ENCODE results near the gene HSDL2.
"Not testable (repeated sequence)": the region's sequence is repeated elsewhere in the genome, so short reads cannot be mapped to it uniquely, and the experiment has no call there.

HSDL2 gene

DNA sequence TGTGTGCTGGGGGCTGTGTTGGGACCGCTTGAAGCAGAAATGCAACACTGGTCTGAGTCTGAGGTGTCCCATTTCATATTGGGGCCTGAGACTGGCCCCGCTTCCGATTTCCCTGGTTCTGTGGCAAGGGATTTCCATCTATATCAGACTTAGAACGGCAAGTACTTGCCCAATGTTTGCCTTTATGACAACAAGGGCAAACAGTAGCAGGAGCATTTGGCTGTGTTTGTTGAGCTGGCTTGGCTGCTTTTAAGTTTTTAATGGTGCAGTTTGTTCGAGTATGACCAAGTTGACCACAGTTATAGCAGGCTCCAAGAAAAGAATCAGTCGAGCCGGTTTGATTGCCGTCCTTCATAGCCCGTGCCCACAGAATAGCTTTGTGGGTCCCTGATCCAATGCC lies 17.0 kb downstream of the HSDL2 start:
- DNase-seq (ENCODE audit: low read depth in 2 of 2), result no peak

DNA sequence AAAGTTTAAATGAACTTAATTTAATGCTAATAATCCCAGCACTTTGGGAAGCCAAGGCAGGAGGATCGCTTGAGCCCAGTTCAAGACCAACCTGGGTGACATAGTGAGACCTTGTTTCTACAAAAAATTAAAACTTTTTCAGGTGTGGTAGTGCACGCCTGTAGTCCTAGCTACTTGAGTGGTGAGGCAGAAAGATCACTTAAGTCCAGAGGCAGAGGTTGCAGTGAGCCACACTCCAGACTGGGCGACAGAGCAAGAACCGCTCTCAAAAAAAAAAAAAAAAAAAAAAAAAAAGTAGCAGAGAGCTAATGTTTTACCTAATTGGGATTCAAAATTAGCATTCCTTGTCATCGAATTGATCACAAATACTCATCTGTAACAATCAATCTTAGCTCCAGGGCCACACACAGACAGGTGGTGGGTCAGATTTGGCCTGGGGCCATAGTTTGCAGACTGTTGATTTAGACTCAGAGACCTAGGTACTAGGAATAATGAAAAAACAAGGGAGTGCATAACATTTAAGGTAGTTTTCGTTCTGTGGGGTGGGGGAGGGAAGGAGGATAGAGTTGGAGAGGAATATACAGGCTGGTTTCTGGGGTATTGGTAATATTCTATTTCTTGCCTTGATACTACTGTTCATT lies 21.4 kb downstream of the HSDL2 start:
- no peak for DNase-seq (ENCODE audit: low read depth in 2 of 2)

DNA sequence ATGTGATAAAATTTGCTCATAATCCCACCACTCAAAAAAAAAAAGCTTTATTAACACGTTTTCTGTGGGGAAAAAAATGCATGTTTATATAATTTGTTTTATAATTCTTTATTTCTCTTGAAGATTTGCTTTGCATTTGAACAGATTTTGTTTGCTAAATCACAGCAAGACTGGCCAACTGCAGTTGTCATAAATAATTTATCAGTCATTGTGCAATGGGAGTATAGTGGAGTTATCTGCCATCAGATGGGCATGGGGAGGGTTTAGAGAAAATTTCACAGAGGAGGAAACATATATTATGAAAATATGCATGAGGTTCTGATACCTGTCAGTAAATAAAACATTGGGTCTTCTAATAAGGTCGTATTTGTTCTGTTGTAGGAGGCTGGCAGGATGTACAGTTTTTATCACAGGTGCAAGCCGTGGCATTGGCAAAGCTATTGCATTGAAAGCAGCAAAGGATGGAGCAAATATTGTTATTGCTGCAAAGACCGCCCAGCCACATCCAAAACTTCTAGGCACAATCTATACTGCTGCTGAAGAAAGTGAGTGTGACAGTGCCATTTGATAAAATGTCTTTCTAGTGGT lies 23.8 kb downstream of the HSDL2 start:
- no peak for DNase-seq (ENCODE audit: low read depth in 2 of 2)

DNA sequence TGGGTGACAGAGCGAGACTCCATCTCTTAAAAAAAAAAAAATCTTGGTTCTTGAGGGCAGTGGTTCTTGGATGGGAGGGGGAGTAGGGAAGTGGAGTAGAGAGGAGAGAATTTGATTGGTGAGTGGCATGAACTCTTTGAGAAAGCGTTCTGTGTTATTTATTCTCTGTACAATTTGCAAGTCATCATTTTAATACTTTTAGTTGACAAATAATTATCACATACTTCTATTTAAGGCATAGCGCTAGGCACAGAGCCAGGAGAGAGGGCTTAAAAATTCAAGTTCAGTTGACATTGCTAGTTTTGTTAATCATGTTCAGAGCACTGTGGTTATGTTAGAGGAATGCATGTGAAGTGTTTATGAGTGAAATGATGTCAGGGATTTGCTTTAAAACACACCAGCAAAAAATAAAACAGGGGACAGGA lies 24.6 kb downstream of the HSDL2 start:
- DNase-seq (ENCODE audit: low read depth in 2 of 2), result peak; percentile 53 to 55

DNA sequence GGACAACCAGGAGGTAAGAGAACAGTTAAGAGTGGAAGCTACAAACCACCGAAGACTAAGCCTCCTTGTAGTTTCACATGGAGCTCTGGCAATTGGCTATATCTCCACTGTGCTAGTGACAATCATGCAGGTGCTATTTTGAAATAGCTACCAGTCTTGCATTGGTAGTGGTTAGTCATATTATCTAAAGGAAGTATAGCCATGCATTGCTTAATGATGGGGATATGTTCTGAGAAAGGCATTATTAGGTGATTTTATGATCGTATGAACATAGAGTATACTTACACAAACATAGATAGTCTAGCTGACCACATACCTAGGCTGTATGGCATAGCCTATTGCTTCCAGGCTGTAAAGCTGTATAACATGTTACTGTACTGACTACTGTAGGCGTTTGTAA lies 28.4 kb downstream of the HSDL2 start:
- no peak for DNase-seq (ENCODE audit: low read depth in 2 of 2)

DNA sequence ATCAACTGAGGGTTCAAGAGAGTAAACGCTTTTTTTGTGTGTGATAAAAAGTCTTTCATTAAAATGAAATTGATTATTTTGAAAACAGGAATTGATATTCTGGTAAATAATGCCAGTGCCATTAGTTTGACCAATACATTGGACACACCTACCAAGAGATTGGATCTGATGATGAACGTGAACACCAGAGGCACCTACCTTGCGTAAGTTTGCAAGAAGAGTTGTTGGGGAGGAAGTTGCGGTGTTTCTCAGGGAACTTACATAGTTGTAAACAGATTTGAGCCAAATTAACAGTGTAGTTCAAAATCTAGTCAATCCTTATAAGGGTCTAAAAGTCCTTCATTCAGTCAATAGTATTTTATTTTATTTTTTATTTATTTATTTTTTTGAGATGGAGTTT lies 28.9 kb downstream of the HSDL2 start:
- no peak for DNase-seq (ENCODE audit: low read depth in 2 of 2)

DNA sequence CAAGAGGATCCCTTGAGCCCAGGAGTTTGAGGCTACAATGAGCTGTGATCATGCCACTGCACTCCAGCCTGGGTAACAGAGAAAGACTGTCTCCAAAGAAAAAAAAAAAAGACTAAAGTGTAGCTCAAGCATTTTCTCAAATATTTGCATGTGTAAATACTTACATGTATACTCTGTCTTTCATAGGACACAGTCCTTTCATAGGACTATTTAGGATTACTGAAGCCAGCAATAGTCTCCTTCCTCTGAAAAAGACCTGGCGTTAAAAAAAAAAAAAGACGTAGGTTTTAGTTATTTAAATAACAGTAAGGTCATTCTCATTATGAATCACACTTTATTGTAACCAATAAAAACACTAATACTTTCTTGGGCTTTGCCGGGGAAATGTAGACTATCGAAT lies 29.9 kb downstream of the HSDL2 start:
- no peak for DNase-seq (ENCODE audit: low read depth in 2 of 2)

DNA sequence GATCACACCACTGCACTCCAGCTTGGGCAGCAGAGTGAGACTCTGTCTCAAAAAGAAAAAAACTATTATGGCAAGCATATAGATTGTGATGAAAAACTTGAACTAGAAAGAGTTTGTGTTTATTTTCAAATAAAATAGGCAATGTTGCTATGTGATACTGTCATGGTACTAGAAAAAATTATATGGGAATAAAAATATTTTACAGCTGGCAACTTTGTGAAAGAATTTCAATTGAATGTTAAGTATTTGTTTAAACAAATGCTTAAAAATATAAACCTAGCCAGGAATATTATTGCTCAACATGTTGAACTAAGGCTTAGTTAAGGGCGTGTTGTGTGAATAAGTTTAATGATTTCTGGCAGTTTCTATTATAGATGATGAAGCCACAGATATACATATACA lies 31.7 kb downstream of the HSDL2 start:
- no peak for DNase-seq (ENCODE audit: low read depth in 2 of 2)

DNA sequence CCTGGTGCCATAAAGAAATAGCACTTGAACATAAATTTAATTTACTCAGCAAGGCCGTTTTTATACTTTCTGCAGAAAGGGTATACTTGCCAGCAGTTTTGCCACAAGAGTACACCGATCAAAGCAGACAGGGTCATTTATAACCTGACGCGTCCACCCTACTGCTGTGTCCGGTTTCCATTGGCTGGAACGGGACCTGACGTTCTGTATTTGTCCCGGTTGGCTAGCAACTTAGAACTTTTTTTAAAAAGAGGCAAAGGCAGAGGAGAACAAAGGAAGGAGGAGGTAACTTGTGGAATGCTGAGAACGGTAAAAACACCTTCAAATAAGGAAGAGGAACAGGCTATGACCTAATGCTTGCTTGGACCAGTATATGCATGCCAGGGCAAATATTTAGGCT lies 33.8 kb downstream of the HSDL2 start:
- DNase-seq (ENCODE audit: low read depth in 2 of 2), result not testable (repeated sequence)

DNA sequence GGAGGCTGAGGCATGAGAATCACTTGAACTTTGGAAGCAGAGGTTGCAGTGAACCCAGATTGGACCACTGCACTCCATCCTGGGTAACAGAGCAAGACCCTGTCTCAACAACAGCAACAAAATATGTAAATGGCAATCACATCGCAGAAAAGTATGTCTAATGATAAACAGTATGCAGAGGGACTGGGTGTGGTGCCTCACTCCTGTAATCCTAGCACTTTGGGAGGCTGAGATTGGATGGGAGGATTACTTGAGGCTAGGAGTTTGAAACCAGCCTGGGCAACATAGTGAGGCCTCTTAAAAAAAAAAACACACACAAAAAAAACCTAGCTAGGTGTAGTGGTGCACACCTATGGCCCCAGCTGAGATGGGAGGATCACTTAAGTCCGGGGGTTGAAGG lies 40.3 kb downstream of the HSDL2 start:
- DNase-seq (ENCODE audit: low read depth in 2 of 2), result no peak

DNA sequence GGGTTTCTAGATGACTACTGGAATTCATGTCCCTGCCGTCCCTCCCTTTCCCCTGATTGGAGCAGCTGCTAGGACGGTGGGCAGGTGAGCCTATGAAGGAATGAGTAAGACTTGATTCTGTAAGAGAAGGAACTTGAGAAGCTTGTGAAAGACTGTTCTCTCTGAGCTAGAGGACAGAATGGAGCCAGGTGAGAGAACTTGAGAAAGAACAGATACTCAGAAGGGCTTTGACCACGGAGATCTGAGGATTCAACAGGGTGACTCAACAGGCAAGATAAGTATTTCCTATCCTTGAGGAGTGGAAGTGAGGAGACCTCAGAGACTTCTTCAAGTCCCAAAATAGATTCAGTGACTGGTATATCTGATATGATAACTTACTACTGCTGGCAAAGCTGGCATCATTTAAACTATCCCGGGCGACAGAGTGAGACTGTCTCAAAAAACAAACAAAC lies 41.9 kb downstream of the HSDL2 start:
- no peak for DNase-seq (ENCODE audit: low read depth in 2 of 2)

DNA sequence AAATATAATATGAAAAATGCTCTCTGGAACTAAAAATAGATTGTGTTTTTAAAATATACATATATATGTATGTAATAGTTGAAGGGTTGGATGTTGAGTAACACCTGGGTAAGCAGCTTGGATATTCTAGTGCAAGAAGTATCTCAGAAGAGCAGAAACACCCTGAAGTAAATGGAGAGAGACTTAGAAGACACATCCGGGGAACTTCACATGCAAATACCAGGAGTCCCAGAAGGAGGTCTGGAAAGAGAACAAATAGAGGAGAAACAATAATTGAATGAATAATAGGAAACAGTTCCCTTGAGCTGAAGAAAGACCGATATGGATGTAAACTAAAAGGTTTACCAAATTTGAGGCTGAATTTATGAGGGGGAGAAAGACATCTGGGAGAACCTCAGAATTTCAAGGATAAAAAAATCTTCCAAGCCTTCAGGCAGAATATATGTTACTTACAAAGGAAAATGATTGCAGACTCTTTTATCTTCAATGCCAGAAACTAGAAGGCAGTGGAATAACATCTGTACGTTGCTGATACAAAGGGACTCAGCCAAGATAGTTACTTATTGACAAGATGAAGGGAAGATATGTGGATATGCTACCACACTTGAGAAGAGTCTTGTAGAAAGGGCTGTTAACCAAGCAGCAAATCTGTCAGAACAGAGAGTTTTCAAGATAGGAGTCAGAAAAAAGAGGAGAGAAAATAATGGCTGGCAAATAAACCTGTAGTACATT lies 42.7 kb downstream of the HSDL2 start:
- no peak for DNase-seq (ENCODE audit: low read depth in 2 of 2)

DNA sequence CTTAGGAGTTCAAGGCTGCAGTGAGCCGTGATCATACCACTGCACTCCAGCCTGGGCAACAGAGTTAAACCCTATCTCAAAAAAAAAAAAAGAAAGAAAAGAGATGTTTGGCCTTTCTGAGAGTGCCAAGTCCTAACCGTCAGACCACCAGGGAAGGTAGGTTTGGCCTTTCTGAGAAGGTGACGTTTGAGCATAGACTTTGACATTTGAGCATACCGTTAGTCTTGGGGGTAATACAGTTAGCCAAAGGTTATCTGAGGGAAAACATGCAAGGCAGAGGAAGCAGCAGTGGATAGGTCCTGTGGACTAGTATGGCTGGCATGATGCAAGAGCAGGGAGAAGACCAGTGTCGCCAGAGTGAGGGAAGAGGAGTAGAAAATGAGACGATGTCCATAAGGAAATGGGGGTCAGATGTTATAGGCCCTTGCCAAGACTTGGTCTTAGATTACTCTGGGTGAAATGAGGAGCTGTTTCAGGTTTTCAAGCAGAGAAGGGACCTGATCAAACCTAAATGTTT lies 50.2 kb downstream of the HSDL2 start:
- DNase-seq (ENCODE audit: low read depth in 2 of 2), result no peak

DNA sequence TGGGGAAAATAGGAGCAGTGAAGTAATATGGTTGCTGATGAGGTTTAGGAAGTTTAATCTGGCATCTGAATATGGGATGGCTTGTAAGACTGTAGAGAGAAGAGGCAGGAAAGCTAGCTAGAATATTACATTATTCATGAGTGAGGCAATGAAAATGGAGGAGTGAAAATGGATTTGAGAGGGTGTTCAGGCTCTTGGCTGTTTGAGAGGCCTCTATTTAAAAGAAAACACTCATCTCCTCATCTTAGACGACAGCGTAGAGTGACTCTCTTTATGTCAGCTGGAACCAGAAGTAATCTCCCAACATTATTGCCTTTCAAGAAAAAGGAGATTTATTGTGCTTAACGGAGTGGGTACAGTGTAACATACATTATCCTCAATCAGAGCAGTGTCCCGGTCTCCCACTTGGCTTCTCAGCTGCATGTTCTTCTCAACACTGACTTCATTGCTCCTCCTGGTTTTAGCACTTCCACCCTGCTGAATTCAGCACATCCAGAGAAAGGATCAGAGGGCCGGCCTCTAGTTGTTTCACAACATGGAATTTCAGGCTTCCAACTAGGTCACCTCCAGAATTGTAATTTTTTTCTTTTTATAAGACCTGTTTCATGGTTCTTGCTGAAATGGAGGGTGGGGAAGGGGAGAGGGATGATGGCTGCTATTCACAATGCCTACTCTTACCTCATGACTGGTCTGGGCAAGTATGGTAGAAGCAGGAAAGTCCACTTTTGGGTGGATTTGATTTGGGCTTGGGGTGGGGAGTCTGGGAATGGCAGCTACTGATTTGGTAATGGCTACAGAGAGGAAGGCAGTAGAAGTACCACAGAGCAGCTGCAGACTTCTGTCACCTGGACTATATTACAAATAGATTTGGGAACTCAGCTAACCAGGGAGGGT lies 53.8 kb downstream of the HSDL2 start:
- no peak for DNase-seq (ENCODE audit: low read depth in 2 of 2)

DNA sequence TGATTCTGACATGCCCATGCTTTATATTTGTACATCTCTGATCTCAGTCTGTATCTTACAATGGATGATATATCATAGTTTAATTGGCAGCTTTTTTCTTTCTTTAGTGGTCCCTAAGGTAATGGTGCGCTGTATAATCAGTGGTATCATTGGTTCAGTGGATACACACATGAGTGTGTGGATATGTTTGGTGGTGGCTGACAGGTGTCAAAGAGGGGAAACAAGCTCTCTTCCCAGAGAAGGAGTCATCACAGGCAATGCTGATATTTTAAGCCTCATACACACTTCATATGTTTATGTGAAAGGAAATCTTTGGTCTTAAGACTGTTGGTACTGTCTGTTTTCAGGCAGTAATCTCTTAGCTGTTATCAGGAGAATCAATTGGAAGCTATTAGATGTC lies 54.6 kb downstream of the HSDL2 start:
- DNase-seq (ENCODE audit: low read depth in 2 of 2), result no peak

DNA sequence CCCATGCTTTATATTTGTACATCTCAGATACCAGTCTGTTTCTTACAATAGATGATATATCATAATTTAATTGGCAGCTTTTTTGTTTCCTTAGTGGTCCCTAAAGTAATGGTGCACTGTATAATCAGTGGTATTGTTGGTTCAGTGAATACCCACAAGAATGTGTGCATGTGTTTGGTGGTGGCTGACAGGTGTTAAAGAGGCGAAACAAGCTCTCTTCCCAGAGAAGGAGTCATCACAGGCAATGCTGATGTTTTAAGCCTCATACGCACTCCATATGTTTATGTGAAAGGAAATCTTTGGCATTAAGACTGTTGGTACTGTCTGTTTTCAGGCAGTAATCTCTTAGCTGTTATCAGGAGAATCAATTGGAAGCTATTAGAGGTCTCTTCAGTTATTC lies 57.5 kb downstream of the HSDL2 start:
- no peak for DNase-seq (ENCODE audit: low read depth in 2 of 2)

DNA sequence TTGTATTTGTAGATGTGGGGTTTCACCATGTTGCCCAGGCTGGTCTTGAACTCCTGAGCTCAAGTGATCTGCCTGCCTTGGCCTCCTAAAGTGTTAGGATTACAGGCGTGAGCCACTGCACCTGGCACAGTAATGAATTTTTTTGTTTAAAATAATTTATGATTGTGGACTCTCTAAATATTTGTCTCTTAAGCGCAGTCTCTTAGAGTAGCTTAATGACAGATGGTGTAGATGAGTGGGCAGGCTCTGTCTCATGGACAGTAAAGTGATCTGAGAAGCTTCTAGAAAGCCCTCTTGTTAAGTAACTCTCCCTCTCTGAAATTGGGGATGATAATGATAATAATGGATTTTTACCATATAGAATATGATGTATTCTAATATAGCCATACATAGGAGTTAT lies 59.3 kb downstream of the HSDL2 start:
- DNase-seq (ENCODE audit: low read depth in 2 of 2), result no peak

DNA sequence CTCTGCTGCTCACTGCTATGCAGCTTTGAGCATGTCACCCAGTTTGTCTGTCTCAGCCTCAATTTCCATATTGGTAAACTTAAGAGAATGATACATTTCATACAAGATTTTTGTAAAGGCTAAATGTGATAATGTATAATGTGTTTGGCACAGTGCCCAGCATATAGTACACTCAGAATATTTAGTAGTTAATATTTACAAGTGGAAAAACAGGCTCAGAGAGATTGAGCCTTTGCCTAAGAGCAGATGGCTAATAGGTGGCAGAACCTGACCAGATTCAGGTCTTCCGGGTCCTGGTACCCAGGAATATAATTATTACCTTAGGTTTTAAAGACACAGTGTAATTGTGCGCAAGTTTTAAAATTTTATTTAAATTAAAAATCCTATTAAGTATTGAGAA lies 59.9 kb downstream of the HSDL2 start:
- DNase-seq (ENCODE audit: low read depth in 2 of 2), result no peak

DNA sequence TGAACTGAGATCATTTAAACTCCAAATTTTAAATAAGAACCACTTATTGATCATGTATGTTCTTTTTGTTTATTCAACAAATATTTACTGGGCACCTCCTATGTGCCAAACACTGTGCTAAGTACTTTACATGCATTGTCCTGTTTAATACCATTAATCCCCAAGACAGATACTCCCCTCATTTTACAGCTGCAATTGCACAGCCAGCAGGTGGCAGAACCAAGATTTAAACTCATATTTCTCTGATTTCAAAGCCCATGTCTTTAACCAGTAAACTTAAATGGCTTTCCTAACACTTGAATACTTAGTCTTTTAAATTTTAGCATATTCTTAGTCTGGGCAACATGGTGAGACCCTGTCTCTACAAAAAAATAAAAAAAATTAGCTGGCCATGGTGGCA lies 63.3 kb downstream of the HSDL2 start:
- no peak for DNase-seq (ENCODE audit: low read depth in 2 of 2)

DNA sequence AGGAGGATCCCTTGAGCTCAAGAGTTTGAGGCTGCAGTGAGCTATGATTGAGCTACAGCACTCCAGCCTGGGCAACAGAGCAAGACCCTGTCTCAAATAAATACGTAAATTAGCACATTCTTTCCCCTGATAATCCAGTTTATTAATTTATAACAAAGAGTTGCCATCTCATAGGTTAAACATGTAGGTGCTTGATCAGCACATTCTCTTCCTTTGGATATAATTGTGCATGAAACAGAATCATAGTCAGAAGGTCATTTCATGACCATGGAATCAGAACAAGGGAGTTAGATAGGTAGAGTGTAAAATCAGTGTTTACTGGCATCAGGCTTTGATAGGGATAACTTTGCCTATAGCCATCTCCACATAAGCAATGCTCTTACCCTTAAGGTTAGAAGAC lies 63.7 kb downstream of the HSDL2 start:
- DNase-seq (ENCODE audit: low read depth in 2 of 2), result no peak

DNA sequence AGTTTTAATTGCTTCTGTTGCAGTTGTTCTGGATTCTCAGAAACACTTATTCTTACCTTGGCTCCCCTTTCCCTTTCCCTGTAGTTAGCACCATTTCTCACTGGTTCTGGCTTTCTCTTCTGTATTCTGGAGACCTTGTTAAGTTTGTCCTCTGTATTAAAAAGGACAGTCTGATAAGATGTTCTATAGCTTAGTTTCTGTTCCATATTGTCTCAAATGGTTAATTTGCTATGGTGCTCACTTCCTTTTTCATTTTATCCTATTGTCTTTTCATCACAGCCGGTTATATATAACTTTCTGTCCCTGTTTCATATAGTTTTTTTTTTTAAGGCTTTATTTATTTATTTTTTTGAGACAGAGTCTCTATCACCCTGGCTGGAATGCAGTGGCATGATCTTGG lies 65.3 kb downstream of the HSDL2 start:
- DNase-seq (ENCODE audit: low read depth in 2 of 2), result no peak

DNA sequence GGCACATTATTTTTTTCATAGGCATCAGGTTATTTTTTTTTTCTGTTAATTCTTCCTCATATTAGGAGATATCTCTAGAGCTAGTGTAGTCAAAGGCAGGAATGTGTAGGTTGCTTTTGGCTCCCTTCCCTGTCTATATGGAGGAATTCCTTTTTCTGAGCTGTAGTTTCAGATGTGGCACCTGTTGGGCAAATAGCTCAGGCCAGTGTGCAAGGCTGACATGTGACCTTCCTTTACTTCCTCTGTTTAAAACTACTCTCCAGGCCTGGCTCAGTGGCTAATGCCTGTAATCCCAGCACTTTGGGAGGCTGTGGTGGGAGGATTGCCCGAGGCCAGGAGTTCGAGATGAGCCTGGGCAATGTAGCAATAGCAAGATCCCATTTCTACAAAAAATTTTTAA lies 66.2 kb downstream of the HSDL2 start:
- DNase-seq (ENCODE audit: low read depth in 2 of 2), result no peak
